HFFc6 (cell line): ENCODE data around the gene TANGO6. TPM values are rescaled to one million over a fixed set of nuclear protein-coding genes. Genes with fewer than 3 reads are reported as not detected.

Source experiments
- DNase-seq: peaks from one replicate; pipeline ENCODE4 v3.0.0-alpha.2; 2018
- H3K27ac Mint-ChIP-seq: 2 replicates; pipeline ENCODE4 v1.8.0; 2020; ENCODE audit warnings: mild to moderate bottlenecking, mixed read lengths
- H3K27me3 Mint-ChIP-seq: 2 replicates; pipeline ENCODE4 v1.8.0; 2021; ENCODE audit warnings: mild to moderate bottlenecking, moderate library complexity, mixed read lengths; ENCODE audit not compliant: insufficient read depth
- H3K36me3 Mint-ChIP-seq: 2 replicates; pipeline ENCODE4 v1.8.0; 2021; ENCODE audit warnings: low read depth, mixed read lengths
- H3K4me1 Mint-ChIP-seq: 2 replicates; pipeline ENCODE4 v1.8.0; 2020; ENCODE audit warnings: low read depth, mixed read lengths
- H3K4me3 Mint-ChIP-seq: 2 replicates; pipeline ENCODE4 v1.8.0; 2020; ENCODE audit warnings: mild to moderate bottlenecking, moderate library complexity, mixed read lengths
- H3K9me3 Mint-ChIP-seq: 2 replicates; pipeline ENCODE4 v1.8.0; 2020; ENCODE audit warnings: mild to moderate bottlenecking, mixed read lengths
- CTCF ChIP-seq: fragments of 200-600 bp; sonication (generic); IDR thresholded peaks from 2 replicates; pipeline ENCODE4 v1.5.0; 2021; ENCODE audit warnings: antibody characterized with exemption, mild to moderate bottlenecking
- total RNA-seq, 6 experiments: library from RNA; stranded (reverse); fragmentation: NEBNext Ultra II Directional; extraction: Animal tissue kit (Norgen Biotek cat#: 25700); gene quantifications; 2 replicates in 1 of 6; 3 replicates in 5 of 6; pipeline ENCODE4 v1.2.3, GENCODE V29; 2021

Gene TANGO6
- total RNA-seq, 6 experiments from 2014 or later: 14.7 to 22.1 (median 18.9) TPM

- peaks cover under 1% of the 10 kb centered on the region; the same call in 1 of the 2 replicates for H3K4me1 Mint-ChIP-seq
- DNase-seq: no peak
- no peak for TF ChIP-seq CTCF
- H3K4me3 Mint-ChIP-seq: no peak overlapping the region
- no peaks in the 10 kb centered on the region for H3K36me3 Mint-ChIP-seq
- H3K27ac Mint-ChIP-seq: no peak overlapping the region
- no peaks in the 10 kb centered on the region for H3K9me3 Mint-ChIP-seq
- H3K27me3 Mint-ChIP-seq: peaks cover 3% of the 10 kb centered on the region; the same call in 1 of the 2 replicates
Observed at GRCh38 chr16:69094501-69094900, 251.2 kb downstream of the TANGO6 start.

GRCh38 chr16:69095193-69095592 lies 251.9 kb downstream of the TANGO6 start:
- Mint-ChIP-seq H3K27ac (no peak overlapping the region), H3K36me3 (no peaks in the 10 kb centered on the region), H3K9me3 (no peaks in the 10 kb centered on the region), H3K4me3 (no peak overlapping the region), H3K4me1 (no peaks in the 10 kb centered on the region), H3K27me3 (peaks cover 3% of the 10 kb centered on the region; the same call in 1 of the 2 replicates)
- no peak for TF ChIP-seq CTCF
- no peak for DNase-seq

GRCh38 chr16:69100071-69100691 lies 256.9 kb downstream of the TANGO6 start:
- Mint-ChIP-seq H3K4me1 (peaks cover 16% of the 10 kb centered on the region), H3K27ac (no peak overlapping the region), H3K27me3 (peaks cover 5% of the 10 kb centered on the region), H3K36me3 (no peaks in the 10 kb centered on the region), H3K4me3 (no peak overlapping the region), H3K9me3 (no peaks in the 10 kb centered on the region)
- TF ChIP-seq CTCF: no peak
- DNase-seq: no peak

- Mint-ChIP-seq H3K27ac (peak within 1 kb of the TSS; percentile 29; the same call in 1 of the 2 replicates), H3K4me3 (peak within 1 kb of the TSS; percentile 87), H3K4me1 (peaks cover 25% of the 10 kb centered on the region), H3K27me3 (peaks cover 16% of the 10 kb centered on the region), H3K9me3 (no peaks in the 10 kb centered on the region), H3K36me3 (peaks cover 5% of the 10 kb centered on the region)
- peak; percentile 28 for DNase-seq
- TF ChIP-seq CTCF: peak; percentile 44
Observed at GRCh38 chr16:69105501-69106361, 262.4 kb downstream of the TANGO6 start, which contains the start of gene HAS3. Gene HAS3, plus strand, starts transcription at chr16:69105653. Its CDS starts 3,743 bp downstream, at chr16:69109396.

GRCh38 chr16:69106491-69107315 lies 263.4 kb downstream of the TANGO6 start:
- Mint-ChIP-seq H3K9me3 (no peaks in the 10 kb centered on the region), H3K4me1 (peaks cover 22% of the 10 kb centered on the region), H3K27ac (no peak overlapping the region), H3K27me3 (peaks cover 14% of the 10 kb centered on the region), H3K36me3 (peaks cover 5% of the 10 kb centered on the region), H3K4me3 (peak overlapping the region; percentile 73)
- no peak for DNase-seq
- no peak for TF ChIP-seq CTCF
